GM19023 (cell line): ENCODE measurements around the gene POLR1F.
A peak's percentile ranks its signal among the peaks of the same experiment; 100 is the strongest.

Experiments used
- ATAC-seq: cut with Tn5 transposase; IDR thresholded peaks from one replicate; pipeline ENCODE4 v1.9.1; 2021; ENCODE audit warnings: mild to moderate bottlenecking, moderate library complexity; ENCODE audit not compliant: unreplicated experiment

Gene POLR1F

DNA sequence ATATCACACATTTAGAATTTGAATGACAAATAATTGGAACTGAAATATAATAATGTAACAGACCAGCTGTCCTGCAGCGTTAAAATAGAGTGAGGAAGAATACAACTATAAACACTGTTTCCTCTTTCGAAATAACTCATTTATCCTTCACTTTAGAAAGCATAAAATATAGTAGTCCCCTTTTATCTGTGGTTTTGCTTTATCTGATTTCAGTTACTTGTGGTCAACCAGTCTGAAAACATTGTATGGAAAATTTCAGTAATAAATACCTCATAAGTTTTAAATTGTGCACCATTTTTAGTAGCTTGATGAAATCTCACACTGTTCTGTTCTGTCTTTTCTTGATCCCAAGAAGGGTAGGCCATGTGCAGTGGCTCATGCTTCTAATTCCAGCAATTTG is 31.7 kb downstream of the POLR1F start:
- ATAC-seq: no peak

DNA sequence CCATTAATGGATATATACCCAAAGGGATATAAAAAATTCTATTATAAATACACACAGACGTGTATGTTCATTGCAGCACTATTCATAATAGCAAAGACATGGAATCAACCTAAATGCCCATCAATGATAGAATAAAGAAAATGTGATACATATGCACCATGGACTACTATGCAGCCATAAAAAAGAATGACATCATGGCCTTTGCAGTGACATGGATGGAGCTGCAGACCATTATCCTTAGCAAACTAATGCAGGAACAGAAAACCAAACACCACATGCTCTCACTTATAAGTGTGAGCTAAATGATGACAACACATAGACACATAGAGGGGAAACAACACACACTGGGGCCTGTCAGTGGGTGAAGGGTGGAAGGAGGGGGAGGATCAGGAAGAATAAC is 33.0 kb downstream of the POLR1F start:
- no peak for ATAC-seq

DNA sequence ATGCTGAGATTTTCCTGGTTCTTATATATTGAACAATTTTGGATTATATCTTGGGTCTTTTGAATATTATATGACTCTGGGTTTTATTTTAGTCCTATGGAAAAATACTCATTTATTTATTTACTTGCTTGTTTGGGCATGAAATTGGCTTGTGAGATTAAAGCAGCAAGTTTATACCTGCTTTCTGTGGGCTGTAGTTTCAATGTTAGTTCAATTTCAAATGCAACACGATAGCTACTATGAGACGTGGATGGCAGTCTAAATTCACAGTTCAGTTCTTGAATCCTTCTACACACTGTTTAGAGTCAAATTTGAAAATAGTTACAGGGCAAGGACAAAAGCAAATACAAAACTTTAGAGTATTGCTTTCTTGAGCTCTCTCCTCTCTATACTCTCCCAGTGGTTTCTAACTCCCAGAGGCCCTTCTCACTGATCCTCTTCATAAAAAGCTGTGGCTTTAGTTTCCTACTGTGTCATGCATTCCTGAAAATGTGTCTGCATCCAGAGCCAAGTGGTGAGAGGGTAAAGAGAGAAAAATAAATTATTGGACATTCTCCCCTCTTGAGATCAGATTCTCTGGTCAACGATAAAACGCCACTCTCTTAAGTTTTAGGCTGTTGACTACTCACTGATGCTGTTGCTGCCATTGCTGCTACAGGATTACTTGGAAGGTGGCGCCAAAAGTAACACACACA is 34.4 kb downstream of the POLR1F start:
- no peak for ATAC-seq

DNA sequence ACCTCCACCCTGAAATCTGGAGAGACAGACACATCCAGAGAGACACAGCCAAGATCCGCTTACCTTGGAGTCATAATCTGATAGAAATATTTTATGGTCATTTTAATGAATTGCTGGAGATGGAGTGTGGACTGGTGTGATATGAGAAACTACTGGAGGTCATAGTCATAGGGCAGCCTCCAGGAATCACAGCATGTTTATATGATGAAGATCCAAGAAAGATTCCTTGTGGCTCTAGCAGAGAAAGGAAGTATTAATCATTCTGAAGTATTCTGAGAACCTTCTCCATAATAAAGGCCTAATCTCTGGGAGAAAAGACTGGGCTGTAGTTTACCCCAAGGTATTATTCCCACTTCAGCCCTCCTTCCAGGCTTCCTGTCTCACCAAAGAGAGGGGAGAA is 38.0 kb downstream of the POLR1F start:
- no peak for ATAC-seq

- no peak for ATAC-seq
These were observed 43.3 kb downstream of the POLR1F start for GRCh38 chr7:19665399-19666008.

DNA sequence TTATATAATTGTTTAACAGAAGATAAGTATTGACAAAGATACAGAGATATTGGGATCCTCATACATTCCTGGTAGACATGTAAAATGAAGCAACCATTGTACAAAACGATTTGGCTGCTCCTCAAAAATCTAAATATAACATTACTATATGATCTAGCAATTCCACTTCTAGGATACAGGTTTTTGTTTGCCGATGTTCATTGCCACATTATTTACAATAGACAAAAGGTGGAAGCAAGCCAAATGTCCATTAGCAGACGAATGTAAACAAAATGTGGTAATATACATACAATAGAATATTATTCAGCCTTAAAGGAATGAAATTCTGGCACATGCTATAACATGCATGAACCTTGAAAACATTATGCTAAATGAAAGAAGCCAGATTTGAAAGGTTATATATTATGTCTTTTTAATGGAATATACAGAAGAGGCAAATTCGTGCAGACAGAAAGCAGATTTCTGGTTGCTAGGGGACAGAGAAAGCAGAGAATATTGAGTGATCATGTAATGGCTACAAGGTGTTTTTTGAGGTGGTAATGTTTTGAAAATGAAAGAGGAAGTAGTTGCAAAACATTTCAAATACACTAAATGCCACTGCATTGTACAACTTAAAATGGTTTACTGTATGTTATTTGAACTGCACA is 44.9 kb downstream of the POLR1F start:
- peak; percentile 86 for ATAC-seq

DNA sequence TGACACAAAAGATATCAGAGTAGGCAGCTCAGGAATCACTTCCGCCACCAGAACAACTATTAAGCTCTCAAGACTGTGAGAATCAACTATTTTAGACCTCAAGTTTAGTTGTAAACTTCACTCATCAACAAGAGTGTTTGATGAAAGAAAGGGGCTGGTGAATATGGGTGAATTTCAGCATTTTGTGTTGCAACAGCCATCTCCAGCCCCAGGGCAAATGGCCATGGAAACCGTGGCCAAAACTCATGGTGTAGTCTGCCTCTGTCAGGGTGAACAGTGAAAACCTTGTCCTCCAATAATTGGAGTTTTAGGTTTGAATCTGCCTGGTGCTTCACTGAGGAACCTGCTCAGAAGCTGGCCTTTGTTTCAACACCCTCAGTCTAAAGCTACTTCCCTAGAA is 60.0 kb downstream of the POLR1F start:
- no peak for ATAC-seq
